CD4-positive, alpha-beta T cell treated with Interleukin-15 for 1 hour (primary cell): Measurements from ENCODE around the gene SYNC.

Source experiments
- DNase-seq: peaks from one replicate; pipeline ENCODE4 v3.0.0-alpha.2; 2020

The SYNC gene

GRCh38 chr1:32702599-32703478 is at the start of gene SYNC:
SYNC (minus strand) TSS chr1:32702770; CDS start chr1:32702660, 110 bp downstream.
- no peak for DNase-seq

GRCh38 chr1:32749771-32750170 is 47.2 kb upstream of the SYNC start:
- no peak for DNase-seq

GRCh38 chr1:32749332-32749731 is 46.8 kb upstream of the SYNC start:
- no peak for DNase-seq

GRCh38 chr1:32748926-32749325 is 46.4 kb upstream of the SYNC start:
- no peak for DNase-seq

GRCh38 chr1:32748348-32748747 is 45.8 kb upstream of the SYNC start:
- no peak for DNase-seq

GRCh38 chr1:32746130-32746529 is 43.6 kb upstream of the SYNC start:
- DNase-seq: no peak

GRCh38 chr1:32744071-32744425 is 41.5 kb upstream of the SYNC start:
- DNase-seq: no peak

- no peak for DNase-seq
Measured at GRCh38 chr1:32743380-32744070, 41.0 kb upstream of the SYNC start.

- no peak for DNase-seq
Measured at GRCh38 chr1:32742956-32743355, 40.4 kb upstream of the SYNC start.

GRCh38 chr1:32742199-32742947 is 39.8 kb upstream of the SYNC start:
- DNase-seq: no peak

GRCh38 chr1:32741413-32742198 is 39.0 kb upstream of the SYNC start:
- DNase-seq: no peak

GRCh38 chr1:32741059-32741412 is 38.5 kb upstream of the SYNC start:
- no peak for DNase-seq

- DNase-seq: no peak
Measured at GRCh38 chr1:32736812-32737791, 34.5 kb upstream of the SYNC start.

- no peak for DNase-seq
Measured at GRCh38 chr1:32733582-32734321, 31.2 kb upstream of the SYNC start.

- no peak for DNase-seq
Measured at GRCh38 chr1:32729254-32730046, 26.9 kb upstream of the SYNC start.

GRCh38 chr1:32728413-32729077 is 26.0 kb upstream of the SYNC start:
- DNase-seq: no peak

- DNase-seq: no peak
Measured at GRCh38 chr1:32727876-32728275, 25.3 kb upstream of the SYNC start.

- DNase-seq: no peak
Measured at GRCh38 chr1:32725615-32725982, 23.0 kb upstream of the SYNC start.
